ENCODE data around the gene TSEN34.
"Not testable (repeated sequence)": the region's sequence is repeated elsewhere in the genome, so short reads cannot be mapped to it uniquely, and the experiment has no call there.

The TSEN34 gene

GRCh38 chr19:54216869-54217268 lies 25.8 kb downstream of the TSEN34 start:
- no peaks in the 10 kb centered on the region for H3K27me3 ChIP-seq (ENCODE audit: low read length)
- 0 out of 2 replicates have a peak, but pooled peaks cover 3% of the 10 kb centered on the region for H3F3A ChIP-seq (ENCODE audit: insufficient read depth)
- no peak overlapping the region for H3K4me2 ChIP-seq (ENCODE audit: low read depth, low read length, poor library complexity, severe bottlenecking)
- H3K9me2 ChIP-seq (replicated peaks; ENCODE audit: insufficient read depth, low read length), result no peaks in the 10 kb centered on the region
- no peak overlapping the region for H3K9ac ChIP-seq (ENCODE audit: low read length)
- no peaks in the 10 kb centered on the region for H4K20me1 ChIP-seq (ENCODE audit: low read depth, low read length)
- H3K36me3 ChIP-seq (ENCODE audit: low read length), result peaks cover 2% of the 10 kb centered on the region; the same call in 1 of the 2 replicates
- no peaks in the 10 kb centered on the region for H3K79me2 ChIP-seq (ENCODE audit: insufficient read depth, low read length)
- no peak overlapping the region for H3K4me3 ChIP-seq (ENCODE audit: insufficient read depth, low read length, poor library complexity, severe bottlenecking)
- H2AFZ ChIP-seq (ENCODE audit: low read depth, low read length, severe bottlenecking), result no peak overlapping the region
- H3K9me3 ChIP-seq (ENCODE audit: insufficient read depth, low read length), result no peaks in the 10 kb centered on the region
- TF ChIP-seq CTCF (IDR thresholded peaks at IDR 0.05; ENCODE audit: insufficient read depth, low read length, poor library complexity, severe bottlenecking), result no peak
- TF ChIP-seq EZH2phosphoT487 (conservative IDR thresholded peaks at IDR 0.05; ENCODE audit: low read length), result no peak
- H3K27ac ChIP-seq (ENCODE audit: low read depth, low read length), result no peak overlapping the region

- H3K9me3 ChIP-seq (ENCODE audit: insufficient read depth, low read length); H2AFZ ChIP-seq (ENCODE audit: low read depth, low read length, severe bottlenecking); H3F3A ChIP-seq (ENCODE audit: insufficient read depth); H3K9ac ChIP-seq (ENCODE audit: low read length); H4K20me1 ChIP-seq (ENCODE audit: low read depth, low read length); H3K36me3 ChIP-seq (ENCODE audit: low read length); H3K27ac ChIP-seq (ENCODE audit: low read depth, low read length); H3K9me2 ChIP-seq (replicated peaks; ENCODE audit: insufficient read depth, low read length); H3K27me3 ChIP-seq (ENCODE audit: low read length); H3K4me2 ChIP-seq (ENCODE audit: low read depth, low read length, poor library complexity, severe bottlenecking); H3K79me2 ChIP-seq (ENCODE audit: insufficient read depth, low read length); H3K4me3 ChIP-seq (ENCODE audit: insufficient read depth, low read length, poor library complexity, severe bottlenecking): not testable (repeated sequence)
Measured at GRCh38 chr19:54217517-54218247, 26.6 kb downstream of the TSEN34 start.

GRCh38 chr19:54218259-54218658 lies 27.2 kb downstream of the TSEN34 start:
- Histone ChIP-seq H3K4me3 (ENCODE audit: insufficient read depth, low read length, poor library complexity, severe bottlenecking) (no peak overlapping the region), H3K4me2 (ENCODE audit: low read depth, low read length, poor library complexity, severe bottlenecking) (no peak overlapping the region), H3K27ac (ENCODE audit: low read depth, low read length) (no peak overlapping the region), H3F3A (ENCODE audit: insufficient read depth) (no peaks in the 10 kb centered on the region), H3K79me2 (ENCODE audit: insufficient read depth, low read length) (no peaks in the 10 kb centered on the region), H3K9me2 (replicated peaks; ENCODE audit: insufficient read depth, low read length) (no peaks in the 10 kb centered on the region), H3K9ac (ENCODE audit: low read length) (no peak overlapping the region), H3K9me3 (ENCODE audit: insufficient read depth, low read length) (no peaks in the 10 kb centered on the region), H3K27me3 (ENCODE audit: low read length) (no peaks in the 10 kb centered on the region), H2AFZ (ENCODE audit: low read depth, low read length, severe bottlenecking) (no peak overlapping the region), H3K36me3 (ENCODE audit: low read length) (no peaks in the 10 kb centered on the region), H4K20me1 (ENCODE audit: low read depth, low read length) (no peaks in the 10 kb centered on the region)
- TF ChIP-seq CTCF (IDR thresholded peaks at IDR 0.05; ENCODE audit: insufficient read depth, low read length, poor library complexity, severe bottlenecking) (no peak), EZH2phosphoT487 (conservative IDR thresholded peaks at IDR 0.05; ENCODE audit: low read length) (no peak)

GRCh38 chr19:54218960-54219661 lies 28.0 kb downstream of the TSEN34 start:
- H3K27me3 ChIP-seq (ENCODE audit: low read length), result no peaks in the 10 kb centered on the region
- no peak overlapping the region for H3K4me2 ChIP-seq (ENCODE audit: low read depth, low read length, poor library complexity, severe bottlenecking)

GRCh38 chr19:54219702-54220101 lies 28.6 kb downstream of the TSEN34 start:
- H3K9me2 ChIP-seq (replicated peaks; ENCODE audit: insufficient read depth, low read length); H3K79me2 ChIP-seq (ENCODE audit: insufficient read depth, low read length); H4K20me1 ChIP-seq (ENCODE audit: low read depth, low read length); H3K27me3 ChIP-seq (ENCODE audit: low read length); H3K4me3 ChIP-seq (ENCODE audit: insufficient read depth, low read length, poor library complexity, severe bottlenecking); H3F3A ChIP-seq (ENCODE audit: insufficient read depth); H3K9me3 ChIP-seq (ENCODE audit: insufficient read depth, low read length); H2AFZ ChIP-seq (ENCODE audit: low read depth, low read length, severe bottlenecking); H3K9ac ChIP-seq (ENCODE audit: low read length); H3K36me3 ChIP-seq (ENCODE audit: low read length); H3K4me2 ChIP-seq (ENCODE audit: low read depth, low read length, poor library complexity, severe bottlenecking); H3K27ac ChIP-seq (ENCODE audit: low read depth, low read length): not testable (repeated sequence)

More at GRCh38 chr19:54218960-54219661, 28.0 kb downstream of the TSEN34 start:
- Histone ChIP-seq H3K4me3 (ENCODE audit: insufficient read depth, low read length, poor library complexity, severe bottlenecking) (no peak overlapping the region), H3F3A (ENCODE audit: insufficient read depth) (no peaks in the 10 kb centered on the region), H3K79me2 (ENCODE audit: insufficient read depth, low read length) (no peaks in the 10 kb centered on the region), H4K20me1 (ENCODE audit: low read depth, low read length) (no peaks in the 10 kb centered on the region), H2AFZ (ENCODE audit: low read depth, low read length, severe bottlenecking) (no peak overlapping the region), H3K9me3 (ENCODE audit: insufficient read depth, low read length) (no peaks in the 10 kb centered on the region), H3K9me2 (replicated peaks; ENCODE audit: insufficient read depth, low read length) (no peaks in the 10 kb centered on the region), H3K27ac (ENCODE audit: low read depth, low read length) (no peak overlapping the region), H3K36me3 (ENCODE audit: low read length) (no peaks in the 10 kb centered on the region), H3K9ac (ENCODE audit: low read length) (no peak overlapping the region)
- no peak for TF ChIP-seq CTCF (IDR thresholded peaks at IDR 0.05; ENCODE audit: insufficient read depth, low read length, poor library complexity, severe bottlenecking)
- no peak for TF ChIP-seq EZH2phosphoT487 (conservative IDR thresholded peaks at IDR 0.05; ENCODE audit: low read length)
